ENCODE data around the gene NUDT4. TPM values are rescaled to one million over a fixed set of nuclear protein-coding genes. Genes with fewer than 3 reads are reported as not detected.

Gene NUDT4
- polyA plus RNA-seq, 1 of the 3 experiments (the other 2 are of a cell fraction), result 19.8 TPM

DNA sequence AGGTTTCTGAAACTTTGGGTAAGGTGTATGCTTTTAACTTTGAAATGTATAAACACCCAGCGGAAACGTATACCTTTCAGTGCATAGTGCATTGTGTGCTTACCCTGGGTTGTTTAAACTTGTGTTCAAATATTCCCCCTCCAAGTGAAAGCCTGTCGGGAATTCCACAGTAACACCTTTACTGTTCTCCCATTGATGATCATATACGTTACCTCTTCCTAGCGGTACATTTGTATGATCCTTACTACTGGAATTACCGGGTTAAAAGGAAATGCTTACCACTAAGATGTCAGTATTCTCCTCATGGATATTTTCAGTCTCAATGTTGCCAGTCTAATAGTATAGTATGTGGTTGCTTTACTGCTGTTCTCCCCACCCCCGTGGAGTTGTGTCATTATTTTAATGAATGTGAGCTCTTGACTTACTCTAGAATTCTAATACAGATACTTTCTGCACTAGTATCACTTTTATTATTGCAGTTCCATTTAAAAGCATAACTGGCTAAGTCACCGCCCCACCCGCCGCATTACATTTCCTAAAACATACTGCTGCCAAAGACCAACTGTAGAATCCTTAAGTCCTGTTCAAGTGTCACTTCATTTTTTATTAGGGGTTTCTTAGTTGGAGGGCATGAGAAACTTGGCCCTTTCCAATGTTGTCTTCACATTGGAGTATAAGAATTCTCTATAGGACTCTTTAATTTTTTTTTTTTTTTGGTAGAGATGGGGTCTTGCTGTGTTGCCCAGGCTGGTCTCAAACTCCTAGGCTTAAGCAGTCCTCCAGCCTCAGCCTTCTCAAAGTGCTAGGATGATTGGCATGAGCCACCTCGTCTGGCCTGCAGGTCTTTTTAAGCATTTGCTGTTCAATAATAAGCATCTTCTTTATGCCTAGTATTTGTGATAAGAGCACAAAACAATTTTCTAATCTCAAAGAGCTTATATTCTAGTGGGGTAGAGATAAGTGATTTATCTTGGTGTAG is 24.9 kb downstream of the NUDT4 start:
- H3K79me2 ChIP-seq (ENCODE audit: insufficient read depth), result peaks cover 31% of the 10 kb centered on the region
- H3K9ac ChIP-seq, result no peak overlapping the region
- H3K9me3 ChIP-seq, result no peaks in the 10 kb centered on the region
- no peaks in the 10 kb centered on the region for H3K27me3 ChIP-seq (ENCODE audit: insufficient read depth)
- peaks cover 42 to 59% of the 10 kb centered on the region in 2 experiments for H3K36me3 ChIP-seq (replicated peaks in 1 of 2; ENCODE audit: control insufficient read depth in 1 of 2, insufficient read depth in 2 of 2, low read length in 1 of 2)
- ChIA-PET POLR2A (no interaction called here), CTCF (interaction anchor here (1.0 to 4.5 kb wide), 3 partner anchors 17 to 699 kb away, joined by 4 to 21 read pairs (median 8); no protein-coding TSS in a partner anchor)
- no peak overlapping the region for H3K4me3 ChIP-seq (ENCODE audit: low read depth in 2 of 2, low read length in 1 of 2)
- H4K20me1 ChIP-seq (ENCODE audit: insufficient read depth), result peaks cover 14% of the 10 kb centered on the region
- no peak overlapping the region for H3K27ac ChIP-seq (ENCODE audit: low read depth in 2 of 2, low read length in 1 of 2)
- no peaks in the 10 kb centered on the region; a peak in 1 of 4 replicates for H3K4me1 ChIP-seq (ENCODE audit: control insufficient read depth in 1 of 2, insufficient read depth in 2 of 2, low read depth in 1 of 2, low read length in 1 of 2)
- peaks cover 47% of the 10 kb centered on the region for H3F3A ChIP-seq (replicated peaks; ENCODE audit: insufficient read depth)
- H2AFZ ChIP-seq (ENCODE audit: low read depth), result no peak overlapping the region
- H3K4me2 ChIP-seq, result no peak overlapping the region
- TF ChIP-seq RCOR1 (IDR thresholded peaks at IDR 0.05; ENCODE audit: low read length), result no peak
- TF ChIP-seq, protein P1, sequence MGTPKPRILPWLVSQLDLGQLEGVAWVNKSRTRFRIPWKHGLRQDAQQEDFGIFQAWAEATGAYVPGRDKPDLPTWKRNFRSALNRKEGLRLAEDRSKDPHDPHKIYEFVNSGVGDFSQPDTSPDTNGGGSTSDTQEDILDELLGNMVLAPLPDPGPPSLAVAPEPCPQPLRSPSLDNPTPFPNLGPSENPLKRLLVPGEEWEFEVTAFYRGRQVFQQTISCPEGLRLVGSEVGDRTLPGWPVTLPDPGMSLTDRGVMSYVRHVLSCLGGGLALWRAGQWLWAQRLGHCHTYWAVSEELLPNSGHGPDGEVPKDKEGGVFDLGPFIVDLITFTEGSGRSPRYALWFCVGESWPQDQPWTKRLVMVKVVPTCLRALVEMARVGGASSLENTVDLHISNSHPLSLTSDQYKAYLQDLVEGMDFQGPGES (IDR thresholded peaks at IDR 0.05; ENCODE audit: low read depth, low read length), result no peak
- no peak for TF ChIP-seq RAD21 (IDR thresholded peaks at IDR 0.05; ENCODE audit: low read length)
- no peak for TF ChIP-seq CTCF (IDR thresholded peaks at IDR 0.05)
- DNase-seq, result no peak
- H3K9me2 ChIP-seq, result no peaks in the 10 kb centered on the region
- WGBS (ENCODE audit: low lambda C conversion rate), result 91% methylated on average over 11 of the region's 11 CpGs

- Histone ChIP-seq H3K4me3 (ENCODE audit: low read depth in 2 of 2, low read length in 1 of 2) (no peak overlapping the region), H4K20me1 (ENCODE audit: insufficient read depth) (peaks cover 3% of the 10 kb centered on the region; the same call in 1 of the 2 replicates), H3K36me3 (replicated peaks in 1 of 2; ENCODE audit: control insufficient read depth in 1 of 2, insufficient read depth in 2 of 2, low read length in 1 of 2) (peaks cover 44 to 55% of the 10 kb centered on the region in 2 experiments), H3K27me3 (ENCODE audit: insufficient read depth) (no peaks in the 10 kb centered on the region), H3K4me1 (ENCODE audit: control insufficient read depth in 1 of 2, insufficient read depth in 2 of 2, low read depth in 1 of 2, low read length in 1 of 2) (peaks cover 0 to 10% of the 10 kb centered on the region in 2 experiments; a peak in 3 of 4 replicates), H3K9ac (no peak overlapping the region), H3K27ac (ENCODE audit: low read depth in 2 of 2, low read length in 1 of 2) (peak overlapping the region; percentile 16 to 23; a peak in 3 of 4 replicates), H3K4me2 (no peak overlapping the region), H3K9me3 (no peaks in the 10 kb centered on the region), H3K9me2 (no peaks in the 10 kb centered on the region), H3K79me2 (ENCODE audit: insufficient read depth) (peaks cover 20% of the 10 kb centered on the region), H2AFZ (ENCODE audit: low read depth) (no peak overlapping the region), H3F3A (replicated peaks; ENCODE audit: insufficient read depth) (peaks cover 56% of the 10 kb centered on the region)
- 95% methylated on average over 7 of the region's 7 CpGs for WGBS (ENCODE audit: low lambda C conversion rate)
- POLR2A ChIA-PET, result no interaction called here
- CTCF ChIA-PET, result interaction anchor here (0.7 to 4.5 kb wide), 5 partner anchors 7 to 1472 kb away, joined by 3 to 21 read pairs (median 11); no protein-coding TSS in a partner anchor
- no peak for TF ChIP-seq FOSL2 (IDR thresholded peaks at IDR 0.05; ENCODE audit: borderline replicate concordance, low read depth)
- TF ChIP-seq FOXM1 (IDR thresholded peaks at IDR 0.05; ENCODE audit: low read depth), result no peak
- DNase-seq, result no peak
Measured at GRCh38 chr12:93403988-93404803, 26.5 kb downstream of the NUDT4 start.

All from SK-N-SH (cell line).